Mucosa of descending colon (tissue), 3 donors: ENCODE results near the gene FAM219A. TPM values are rescaled to one million over a fixed set of nuclear protein-coding genes. Genes with fewer than 3 reads are reported as not detected.
A peak's percentile ranks its signal among the peaks of the same experiment; 100 is the strongest.

Source experiments
- ATAC-seq: fragments of 200-7000 bp; cut with Tn5 transposase; one replicate; pipeline ENCODE4 v1.9.1; 2020; ENCODE audit warnings: mild to moderate bottlenecking, moderate library complexity
- DNase-seq, 3 donors: peaks; one replicate each; pipeline ENCODE4 v3.0.0-alpha.2; 2020
- H3K36me3 ChIP-seq: fragments of 200-600 bp; one replicate; pipeline ENCODE4 v1.8.0; 2021; ENCODE audit warnings: low read depth, mild to moderate bottlenecking
- H3K4me1 ChIP-seq: fragments of 200-600 bp; one replicate; pipeline ENCODE4 v1.8.0; 2021; ENCODE audit warnings: low read depth, mild to moderate bottlenecking
- H3K4me3 ChIP-seq: fragments of 200-600 bp; one replicate; pipeline ENCODE4 v1.8.0; 2021; ENCODE audit warnings: mild to moderate bottlenecking
- H3K9me3 ChIP-seq: fragments of 200-600 bp; one replicate; pipeline ENCODE4 v1.8.0; 2021; ENCODE audit warnings: mild to moderate bottlenecking
- intact Hi-C, 2 donors: fragments of 100-400 bp; cut with DNase I in 1 of 2; cut with micrococcal nuclease in 1 of 2; formaldehyde crosslinking; loops; one replicate each; pipeline versions ENCODE4 v1.11.0 to v1.11.1; 2022; cut with DNase I, micrococcal nuclease
- total RNA-seq, 3 donors: library from RNA; stranded (reverse); fragmentation: NEBNext Ultra II Directional in 2 of 3; extraction: Animal tissue kit (Norgen Biotek cat#: 25700) in 2 of 3; gene quantifications; one replicate each; pipeline versions ENCODE4 v1.2.1 to v1.2.4, GENCODE V29; 2021 to 2023
- TF ChIP-seq, protein P1 (sequence below): fragments of 200-600 bp; IDR thresholded peaks from one replicate; pipeline ENCODE4 v1.8.0; 2022; ENCODE audit warnings: antibody characterized with exemption, mild to moderate bottlenecking
- donor health status: DM: no; HTN: no; CAD: no; lungs with moderate emphysema.
- donor health status: DM: no; HTN: no; CAD: no.
- donor health status: DM: no; HTN: yes; CAD: no.

FAM219A gene
- total RNA-seq, 3 donors from 2014 or later: 5.1 to 20.8 (median 8.6) TPM

GRCh38 chr9:34406219-34406618, 52.2 kb downstream of the FAM219A start:
- Histone ChIP-seq H3K9me3 (no peaks in the 10 kb centered on the region), H3K4me1 (no peaks in the 10 kb centered on the region), H3K4me3 (no peak overlapping the region), H3K36me3 (no peaks in the 10 kb centered on the region)
- TF ChIP-seq, protein P1, sequence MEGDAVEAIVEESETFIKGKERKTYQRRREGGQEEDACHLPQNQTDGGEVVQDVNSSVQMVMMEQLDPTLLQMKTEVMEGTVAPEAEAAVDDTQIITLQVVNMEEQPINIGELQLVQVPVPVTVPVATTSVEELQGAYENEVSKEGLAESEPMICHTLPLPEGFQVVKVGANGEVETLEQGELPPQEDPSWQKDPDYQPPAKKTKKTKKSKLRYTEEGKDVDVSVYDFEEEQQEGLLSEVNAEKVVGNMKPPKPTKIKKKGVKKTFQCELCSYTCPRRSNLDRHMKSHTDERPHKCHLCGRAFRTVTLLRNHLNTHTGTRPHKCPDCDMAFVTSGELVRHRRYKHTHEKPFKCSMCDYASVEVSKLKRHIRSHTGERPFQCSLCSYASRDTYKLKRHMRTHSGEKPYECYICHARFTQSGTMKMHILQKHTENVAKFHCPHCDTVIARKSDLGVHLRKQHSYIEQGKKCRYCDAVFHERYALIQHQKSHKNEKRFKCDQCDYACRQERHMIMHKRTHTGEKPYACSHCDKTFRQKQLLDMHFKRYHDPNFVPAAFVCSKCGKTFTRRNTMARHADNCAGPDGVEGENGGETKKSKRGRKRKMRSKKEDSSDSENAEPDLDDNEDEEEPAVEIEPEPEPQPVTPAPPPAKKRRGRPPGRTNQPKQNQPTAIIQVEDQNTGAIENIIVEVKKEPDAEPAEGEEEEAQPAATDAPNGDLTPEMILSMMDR: no peak
- no peak for ATAC-seq
- intact Hi-C loops: loop anchor here in 1 of 2 donors (10.0 kb wide), 1 partner anchor 189 kb away; no protein-coding TSS in a partner anchor
- DNase-seq: no peak

- ATAC-seq: no peak
- TF ChIP-seq, protein P1: no peak
- H3K9me3 ChIP-seq: no peaks in the 10 kb centered on the region
- no peak overlapping the region for H3K4me3 ChIP-seq
- no peaks in the 10 kb centered on the region for H3K36me3 ChIP-seq
- intact Hi-C loops: loop anchor here in 1 of 2 donors (10.0 kb wide), 1 partner anchor 189 kb away; no protein-coding TSS in a partner anchor
- DNase-seq: no peak
- no peaks in the 10 kb centered on the region for H3K4me1 ChIP-seq
Measured at GRCh38 chr9:34405719-34406118, 52.7 kb downstream of the FAM219A start.

- no peaks in the 10 kb centered on the region for H3K9me3 ChIP-seq
- no peak overlapping the region for H3K4me3 ChIP-seq
- ATAC-seq (peak; percentile 80), DNase-seq (peak in 2 of 3 donors; percentile 75 to 81)
- no peaks in the 10 kb centered on the region for H3K36me3 ChIP-seq
- no peaks in the 10 kb centered on the region for H3K4me1 ChIP-seq
- intact Hi-C loops: loop anchor here in 1 of 2 donors (10.0 kb wide), 1 partner anchor 191 kb away; no protein-coding TSS in a partner anchor
- TF ChIP-seq, protein P1: peak; percentile 88
Measured at GRCh38 chr9:34403554-34404380, 54.6 kb downstream of the FAM219A start.

GRCh38 chr9:34400686-34401602, 57.4 kb downstream of the FAM219A start:
- H3K4me1 ChIP-seq: no peaks in the 10 kb centered on the region
- DNase-seq: no peak
- TF ChIP-seq, protein P1: no peak
- intact Hi-C loops: loop anchor here in 1 of 2 donors (10.0 kb wide), 1 partner anchor 194 kb away; no protein-coding TSS in a partner anchor
- no peaks in the 10 kb centered on the region for H3K9me3 ChIP-seq
- ATAC-seq: no peak
- H3K36me3 ChIP-seq: no peaks in the 10 kb centered on the region
- no peak overlapping the region for H3K4me3 ChIP-seq

DNA sequence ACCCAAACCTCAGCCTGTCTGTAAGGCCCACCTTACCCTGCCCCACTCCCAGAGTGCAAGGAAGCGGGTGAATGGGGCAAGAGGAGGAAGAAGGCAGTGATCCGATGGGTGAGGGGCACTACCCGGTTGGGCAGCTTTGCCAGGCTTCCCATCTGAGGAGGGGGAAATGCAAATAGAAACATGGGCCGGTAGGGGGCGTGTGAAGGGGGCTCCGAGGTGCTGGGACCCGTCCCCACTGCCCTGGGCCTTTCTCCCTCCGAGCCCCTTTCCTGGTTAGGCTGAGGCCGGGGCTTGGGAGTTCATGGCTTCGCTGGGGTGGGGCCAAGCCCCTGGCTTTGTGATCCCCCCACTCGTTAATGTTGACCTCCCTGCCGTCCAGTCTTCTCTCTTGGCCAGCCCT, 58.1 kb downstream of the FAM219A start:
- DNase-seq (no peak), ATAC-seq (no peak)
- Histone ChIP-seq H3K36me3 (no peaks in the 10 kb centered on the region), H3K9me3 (no peaks in the 10 kb centered on the region), H3K4me1 (no peaks in the 10 kb centered on the region), H3K4me3 (no peak overlapping the region)
- intact Hi-C loops: loop anchor here in 1 of 2 donors (10.0 kb wide), 1 partner anchor 195 kb away; no protein-coding TSS in a partner anchor
- TF ChIP-seq, protein P1: no peak
